ENCODE data around the gene RSAD2. TPM values are rescaled to one million over a fixed set of nuclear protein-coding genes. Genes with fewer than 3 reads are reported as not detected.

The RSAD2 gene
- total and polyA plus RNA-seq, 2 donors (not counting 1 experiment from before 2014, with no cell fraction given), result 0.81 to 1.5 TPM

- H2AFZ ChIP-seq (ENCODE audit: insufficient read depth, low read depth, low read length, poor library complexity, severe bottlenecking), result no peak overlapping the region
- H3K79me2 ChIP-seq (ENCODE audit: control insufficient read depth, insufficient read depth, low read length), result no peaks in the 10 kb centered on the region
- no peaks in the 10 kb centered on the region for H3K27me3 ChIP-seq (replicated peaks in 1 of 4; ENCODE audit: control extremely low read depth in 1 of 4, control insufficient read depth in 3 of 4, insufficient read depth in 4 of 4, low read length in 3 of 4)
- H3K9me3 ChIP-seq (ENCODE audit: control extremely low read depth in 1 of 3, control insufficient read depth in 2 of 3, insufficient read depth in 1 of 3, low read length in 2 of 3), result no peaks in the 10 kb centered on the region
- intact Hi-C loops (cut with micrococcal nuclease), result no loop called here
- H3K27me3 Mint-ChIP-seq, result no peaks in the 10 kb centered on the region
- 97% methylated on average over 3 of the region's 10 CpGs for WGBS (ENCODE audit: insufficient coverage)
- ChIA-PET CTCF (no interaction called here), POLR2A (no interaction called here)
- H3K4me1 Mint-ChIP-seq, result peaks cover 11% of the 10 kb centered on the region
- ATAC-seq (ENCODE audit: low read depth), result no peak
- TF ChIP-seq EZH2 (IDR thresholded peaks at IDR 0.05; ENCODE audit: borderline replicate concordance, insufficient read depth, low read depth, low read length, poor library complexity, severe bottlenecking), result no peak
- no peak for TF ChIP-seq CTCF (IDR thresholded peaks at IDR 0.05)
- no peak overlapping the region for H3K27ac ChIP-seq (ENCODE audit: low read length in 2 of 2)
- no peaks in the 10 kb centered on the region for H3K9me3 Mint-ChIP-seq (ENCODE audit: insufficient read depth)
- no peak overlapping the region for H3K4me3 Mint-ChIP-seq
- no peak overlapping the region for H3K27ac Mint-ChIP-seq
- H3K9ac ChIP-seq (ENCODE audit: low read length), result no peak overlapping the region
- DNase-seq, result no peak
- H3K36me3 ChIP-seq (replicated peaks in 1 of 2; ENCODE audit: control extremely low read depth in 1 of 2, control insufficient read depth in 1 of 2, extremely low read depth in 1 of 2, insufficient read depth in 2 of 2, low read length in 1 of 2), result peaks cover 0 to 2% of the 10 kb centered on the region in 2 experiments
- H3K4me1 ChIP-seq (ENCODE audit: control insufficient read depth in 2 of 2, insufficient read depth in 2 of 2, low read length in 2 of 2), result peaks cover 6 to 13% of the 10 kb centered on the region in 2 donors
- H4K20me1 ChIP-seq (ENCODE audit: control insufficient read depth, insufficient read depth, low read length, poor library complexity, severe bottlenecking), result no peaks in the 10 kb centered on the region
- H3K4me3 ChIP-seq (ENCODE audit: control extremely low read depth in 1 of 5, extremely low read depth in 1 of 5, insufficient read depth in 1 of 5, low read depth in 2 of 5, low read length in 4 of 5), result no peak overlapping the region
- no peak overlapping the region for H3K4me2 ChIP-seq (replicated peaks; ENCODE audit: low read depth, low read length, poor library complexity, severe bottlenecking)
Observed at GRCh38 chr2:6941299-6942046, 63.9 kb downstream of the RSAD2 start.

- H3K4me3 Mint-ChIP-seq, result no peak overlapping the region
- POLR2A ChIA-PET, result no interaction called here
Observed at GRCh38 chr2:6942848-6943247, 65.3 kb downstream of the RSAD2 start.

More at GRCh38 chr2:6942848-6943247, 65.3 kb downstream of the RSAD2 start:
- CTCF ChIA-PET, result no interaction called here
- H3K27ac ChIP-seq (ENCODE audit: low read length in 2 of 2), result no peak overlapping the region
- H3K4me2 ChIP-seq (replicated peaks; ENCODE audit: low read depth, low read length, poor library complexity, severe bottlenecking), result no peak overlapping the region
- DNase-seq, result no peak
- TF ChIP-seq CTCF (IDR thresholded peaks at IDR 0.05), result no peak
- WGBS (ENCODE audit: insufficient coverage), result 98% methylated on average over 7 of the region's 8 CpGs
- intact Hi-C loops (cut with micrococcal nuclease), result no loop called here
- H3K36me3 ChIP-seq (replicated peaks in 1 of 2; ENCODE audit: control extremely low read depth in 1 of 2, control insufficient read depth in 1 of 2, extremely low read depth in 1 of 2, insufficient read depth in 2 of 2, low read length in 1 of 2), result peaks cover 0 to 2% of the 10 kb centered on the region in 2 experiments
- no peaks in the 10 kb centered on the region for H3K27me3 ChIP-seq (replicated peaks in 1 of 4; ENCODE audit: control extremely low read depth in 1 of 4, control insufficient read depth in 3 of 4, insufficient read depth in 4 of 4, low read length in 3 of 4)
- Mint-ChIP-seq H3K27ac (no peak overlapping the region), H3K9me3 (ENCODE audit: insufficient read depth) (no peaks in the 10 kb centered on the region), H3K27me3 (no peaks in the 10 kb centered on the region), H3K4me1 (peaks cover 11% of the 10 kb centered on the region)
- H3K9me3 ChIP-seq (ENCODE audit: control extremely low read depth in 1 of 3, control insufficient read depth in 2 of 3, insufficient read depth in 1 of 3, low read length in 2 of 3), result no peaks in the 10 kb centered on the region
- H3K79me2 ChIP-seq (ENCODE audit: control insufficient read depth, insufficient read depth, low read length), result no peaks in the 10 kb centered on the region
- peaks cover 6 to 13% of the 10 kb centered on the region in 2 donors for H3K4me1 ChIP-seq (ENCODE audit: control insufficient read depth in 2 of 2, insufficient read depth in 2 of 2, low read length in 2 of 2)
- no peaks in the 10 kb centered on the region for H4K20me1 ChIP-seq (ENCODE audit: control insufficient read depth, insufficient read depth, low read length, poor library complexity, severe bottlenecking)
- no peak for ATAC-seq (ENCODE audit: low read depth)
- H2AFZ ChIP-seq (ENCODE audit: insufficient read depth, low read depth, low read length, poor library complexity, severe bottlenecking), result no peak overlapping the region
- H3K4me3 ChIP-seq (ENCODE audit: control extremely low read depth in 1 of 5, extremely low read depth in 1 of 5, insufficient read depth in 1 of 5, low read depth in 2 of 5, low read length in 4 of 5), result no peak overlapping the region
- no peak overlapping the region for H3K9ac ChIP-seq (ENCODE audit: low read length)
